Measurements from ENCODE around the gene GMPPA.

GRCh38 chr2:219466816-219467735 is 31.6 kb upstream of the GMPPA start:
- TF ChIP-seq, protein P1, sequence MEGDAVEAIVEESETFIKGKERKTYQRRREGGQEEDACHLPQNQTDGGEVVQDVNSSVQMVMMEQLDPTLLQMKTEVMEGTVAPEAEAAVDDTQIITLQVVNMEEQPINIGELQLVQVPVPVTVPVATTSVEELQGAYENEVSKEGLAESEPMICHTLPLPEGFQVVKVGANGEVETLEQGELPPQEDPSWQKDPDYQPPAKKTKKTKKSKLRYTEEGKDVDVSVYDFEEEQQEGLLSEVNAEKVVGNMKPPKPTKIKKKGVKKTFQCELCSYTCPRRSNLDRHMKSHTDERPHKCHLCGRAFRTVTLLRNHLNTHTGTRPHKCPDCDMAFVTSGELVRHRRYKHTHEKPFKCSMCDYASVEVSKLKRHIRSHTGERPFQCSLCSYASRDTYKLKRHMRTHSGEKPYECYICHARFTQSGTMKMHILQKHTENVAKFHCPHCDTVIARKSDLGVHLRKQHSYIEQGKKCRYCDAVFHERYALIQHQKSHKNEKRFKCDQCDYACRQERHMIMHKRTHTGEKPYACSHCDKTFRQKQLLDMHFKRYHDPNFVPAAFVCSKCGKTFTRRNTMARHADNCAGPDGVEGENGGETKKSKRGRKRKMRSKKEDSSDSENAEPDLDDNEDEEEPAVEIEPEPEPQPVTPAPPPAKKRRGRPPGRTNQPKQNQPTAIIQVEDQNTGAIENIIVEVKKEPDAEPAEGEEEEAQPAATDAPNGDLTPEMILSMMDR (IDR thresholded peaks at IDR 0.05): no peak
- no peak for TF ChIP-seq POLR2A (IDR thresholded peaks at IDR 0.05)
